GM12872 (cell line): ENCODE results near the gene TCF12.

Source experiments
- TF ChIP-seq, protein P1 (sequence below): IDR thresholded peaks from 3 replicates; pipeline ENCODE4 v1.5.1; 2011; ENCODE audit warnings: low read depth, mild to moderate bottlenecking, low read length, moderate library complexity; ENCODE audit not compliant: insufficient read depth

Gene TCF12

DNA sequence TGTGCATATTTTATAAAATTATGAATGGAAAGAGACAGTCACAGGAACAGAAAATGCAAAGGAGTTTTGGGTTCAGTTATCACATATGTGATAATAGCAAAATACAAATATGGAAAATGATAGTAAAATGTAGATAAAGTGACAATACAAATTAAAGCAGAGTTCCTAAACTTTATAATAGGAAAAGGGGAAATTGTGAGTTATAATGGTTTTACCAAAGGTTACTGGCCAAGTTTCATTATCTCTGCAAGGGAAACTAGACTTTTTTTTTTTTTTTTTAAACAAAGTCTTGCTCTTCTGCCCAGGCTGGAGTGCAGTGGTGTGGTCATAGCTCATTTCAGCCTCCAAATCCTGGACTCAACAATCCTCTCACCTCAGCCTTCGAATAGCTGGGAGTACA is 229.2 kb downstream of the TCF12 start:
- TF ChIP-seq, protein P1, sequence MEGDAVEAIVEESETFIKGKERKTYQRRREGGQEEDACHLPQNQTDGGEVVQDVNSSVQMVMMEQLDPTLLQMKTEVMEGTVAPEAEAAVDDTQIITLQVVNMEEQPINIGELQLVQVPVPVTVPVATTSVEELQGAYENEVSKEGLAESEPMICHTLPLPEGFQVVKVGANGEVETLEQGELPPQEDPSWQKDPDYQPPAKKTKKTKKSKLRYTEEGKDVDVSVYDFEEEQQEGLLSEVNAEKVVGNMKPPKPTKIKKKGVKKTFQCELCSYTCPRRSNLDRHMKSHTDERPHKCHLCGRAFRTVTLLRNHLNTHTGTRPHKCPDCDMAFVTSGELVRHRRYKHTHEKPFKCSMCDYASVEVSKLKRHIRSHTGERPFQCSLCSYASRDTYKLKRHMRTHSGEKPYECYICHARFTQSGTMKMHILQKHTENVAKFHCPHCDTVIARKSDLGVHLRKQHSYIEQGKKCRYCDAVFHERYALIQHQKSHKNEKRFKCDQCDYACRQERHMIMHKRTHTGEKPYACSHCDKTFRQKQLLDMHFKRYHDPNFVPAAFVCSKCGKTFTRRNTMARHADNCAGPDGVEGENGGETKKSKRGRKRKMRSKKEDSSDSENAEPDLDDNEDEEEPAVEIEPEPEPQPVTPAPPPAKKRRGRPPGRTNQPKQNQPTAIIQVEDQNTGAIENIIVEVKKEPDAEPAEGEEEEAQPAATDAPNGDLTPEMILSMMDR = no peak

DNA sequence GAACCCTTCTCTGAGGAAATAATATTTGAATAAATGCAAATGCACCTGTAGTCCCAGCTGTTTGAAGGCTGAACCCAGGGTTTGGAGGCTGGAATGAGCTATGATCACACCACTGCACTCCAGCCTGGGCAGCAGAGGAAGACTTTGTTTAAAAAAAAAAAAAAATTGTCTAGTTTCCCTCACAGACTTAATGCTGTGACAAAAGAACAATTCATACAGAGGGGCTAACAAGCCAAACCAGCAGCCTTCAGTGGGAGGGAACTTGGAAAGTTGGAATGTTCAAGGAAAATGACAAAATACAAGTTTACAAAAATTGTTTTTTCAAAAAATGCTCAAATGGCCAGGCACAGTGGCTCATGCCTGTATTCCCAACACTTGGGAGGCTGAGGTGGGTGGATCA is 229.8 kb downstream of the TCF12 start:
- TF ChIP-seq, protein P1 = no peak

DNA sequence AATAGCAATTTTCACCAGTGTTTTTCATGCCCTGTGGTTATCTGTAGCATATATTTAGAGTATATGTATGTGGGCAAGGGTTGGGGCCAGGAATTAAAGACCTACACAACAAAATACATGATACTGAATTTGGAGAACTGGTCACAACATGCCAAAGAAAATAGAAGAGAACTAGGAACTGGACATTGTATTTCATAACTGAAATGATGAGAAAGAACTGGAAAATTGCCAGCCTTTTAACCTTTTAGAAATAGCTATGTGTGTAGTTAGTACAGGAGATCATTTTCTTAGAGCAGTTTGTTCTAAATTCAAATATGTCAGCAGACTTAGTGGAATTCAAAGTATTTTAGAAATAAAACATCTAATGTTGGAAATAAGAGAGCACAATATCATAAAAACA is 230.8 kb downstream of the TCF12 start:
- TF ChIP-seq, protein P1 = no peak

DNA sequence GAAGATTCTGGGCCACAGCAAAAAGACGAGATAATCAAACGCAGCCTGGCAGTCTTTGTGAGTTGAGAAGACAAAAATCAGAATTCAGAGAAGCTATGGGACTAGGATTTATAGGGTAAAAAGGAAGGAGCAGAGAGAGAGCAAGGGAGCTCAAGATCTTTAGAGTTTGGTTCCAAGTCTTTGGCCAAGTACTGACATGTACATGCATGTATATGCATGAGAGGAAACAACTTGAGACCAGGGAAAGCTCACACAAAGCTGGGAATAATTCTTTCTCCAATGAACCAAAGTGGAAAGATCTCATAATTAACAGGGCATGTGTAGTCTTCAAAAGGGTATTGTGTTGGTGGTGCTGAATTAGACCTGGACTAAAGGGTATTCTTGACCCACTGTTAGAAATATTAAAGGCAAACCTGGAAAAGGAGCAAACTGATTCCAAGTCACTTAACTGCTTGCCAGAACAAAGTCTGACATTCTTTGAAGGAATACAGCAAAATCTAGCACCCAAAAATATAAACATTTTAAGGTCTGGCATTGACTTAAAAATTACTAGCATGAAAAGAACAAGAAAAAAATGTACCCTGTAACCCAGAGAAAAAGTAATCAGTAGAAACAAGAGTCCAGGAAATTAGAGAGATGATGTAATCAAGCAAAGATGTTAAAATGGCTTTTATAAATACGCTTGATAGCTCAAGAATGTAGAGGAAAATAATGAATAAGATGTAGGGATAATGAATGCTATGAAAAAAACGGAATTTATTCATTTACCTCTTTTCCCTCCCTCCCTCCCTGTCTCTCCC is 231.8 kb downstream of the TCF12 start:
- TF ChIP-seq, protein P1 = no peak

DNA sequence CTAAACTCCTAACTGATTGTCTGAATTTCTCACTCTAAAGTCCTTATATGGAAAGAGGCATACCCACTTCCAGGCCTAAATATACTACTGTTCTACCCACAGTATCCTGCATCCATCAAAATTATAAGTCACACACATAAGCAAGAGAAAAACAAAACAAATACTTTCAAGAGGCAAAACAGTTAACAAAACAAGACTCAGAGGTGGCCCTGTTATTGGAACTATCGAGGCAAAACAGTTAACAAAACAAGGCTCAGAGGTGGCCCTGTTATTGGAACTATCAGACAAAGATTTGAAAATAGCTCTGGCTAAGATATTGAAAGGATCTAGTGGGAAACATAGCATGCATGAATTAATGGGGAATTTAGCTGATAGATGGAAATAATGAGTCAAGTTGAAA is 233.7 kb downstream of the TCF12 start:
- TF ChIP-seq, protein P1 = no peak

DNA sequence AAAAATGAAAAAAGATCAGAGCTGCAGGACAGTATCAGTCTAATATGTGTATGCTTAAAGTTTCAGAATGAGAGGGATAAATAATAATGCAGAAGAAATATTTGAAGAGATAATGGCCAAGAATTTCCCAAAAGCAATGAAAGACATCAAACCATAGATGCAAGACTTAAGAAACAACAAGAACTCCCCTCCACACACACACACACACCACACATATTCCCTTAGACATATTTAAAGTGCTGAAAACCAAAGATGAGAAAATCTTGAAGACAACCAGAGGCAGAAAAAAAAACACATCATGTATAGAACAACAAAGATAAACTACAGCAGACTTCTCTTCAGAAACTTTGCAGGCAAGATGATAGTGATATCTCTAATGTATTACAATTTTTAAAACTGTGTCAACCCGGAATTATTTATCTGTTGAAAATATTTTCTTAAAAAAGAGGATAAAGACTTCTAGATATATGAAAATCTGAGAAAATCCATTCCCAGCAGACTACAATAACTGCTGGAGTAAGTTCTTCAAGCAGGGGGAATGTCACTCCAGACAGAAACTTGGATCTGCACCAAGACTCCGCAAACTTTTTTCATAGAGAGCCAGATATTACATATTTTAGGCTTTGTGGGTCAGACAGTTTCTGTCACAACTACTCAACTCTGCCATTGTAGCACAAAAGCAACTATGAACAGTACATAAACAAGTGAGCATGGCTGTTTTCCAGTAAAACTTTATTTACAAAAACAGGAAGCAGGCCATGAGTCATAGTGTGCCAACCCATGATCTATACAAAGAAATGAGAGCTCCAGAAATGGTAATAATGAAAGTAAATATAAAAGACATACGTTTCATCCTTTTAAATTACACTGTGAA is 234.5 kb downstream of the TCF12 start:
- TF ChIP-seq, protein P1 = no peak

DNA sequence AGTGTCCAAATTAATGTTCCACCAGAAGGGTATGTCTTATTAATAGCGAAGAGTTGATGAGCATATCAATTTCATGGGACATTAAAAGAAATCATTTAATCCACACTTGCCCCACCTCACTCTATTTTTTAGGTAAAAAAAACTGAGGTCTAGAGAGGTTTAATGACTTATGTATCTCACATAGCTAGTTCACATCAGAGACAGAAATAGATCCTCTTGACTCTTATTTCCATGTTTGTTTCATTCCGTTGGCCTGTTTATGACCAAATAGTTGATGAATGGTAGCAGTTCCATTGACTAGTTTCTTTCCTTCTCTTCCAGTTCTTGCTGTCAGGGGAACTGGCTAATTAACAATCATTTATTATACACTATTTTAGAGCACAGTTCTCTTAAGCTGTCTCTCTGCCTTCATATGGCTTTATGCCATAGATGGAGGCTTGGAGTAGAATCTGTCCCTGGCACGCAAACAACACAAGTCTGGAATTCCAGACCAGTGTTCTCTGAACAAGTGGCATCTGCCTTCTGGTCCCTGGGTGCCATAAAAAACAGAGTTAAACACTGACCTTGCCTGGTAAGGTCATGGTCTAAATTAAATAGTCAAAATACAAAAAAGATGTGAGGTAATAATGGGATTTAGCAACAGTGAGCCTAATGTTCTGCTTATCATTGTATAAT is 237.9 kb downstream of the TCF12 start:
- TF ChIP-seq, protein P1 = no peak
